ENCODE results near the gene MTHFD2. TPM values are rescaled to one million over a fixed set of nuclear protein-coding genes. Genes with fewer than 3 reads are reported as not detected.

The MTHFD2 gene
- polyA plus RNA-seq, 1 of the 3 experiments (the other 2 are of a cell fraction), result 68.6 TPM

DNA sequence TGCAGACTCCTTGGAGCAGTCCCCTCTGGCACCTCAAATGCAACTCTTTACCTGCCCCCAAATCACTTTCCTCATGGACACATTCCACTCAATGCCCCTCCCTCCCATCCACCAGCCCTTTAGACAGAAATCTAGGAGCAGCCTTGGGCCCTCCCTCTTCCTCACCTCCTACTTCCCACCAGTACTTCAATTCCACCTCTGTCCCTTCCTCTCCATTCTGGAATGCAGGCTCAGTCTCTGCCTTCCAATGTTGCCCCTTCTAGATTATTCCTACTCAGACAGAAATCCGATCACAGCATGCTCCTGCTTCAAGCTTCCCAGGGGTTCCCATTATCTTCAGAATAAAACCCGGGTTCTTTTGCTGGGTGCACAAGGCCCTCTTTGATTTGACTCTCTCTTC, 62.1 kb downstream of the MTHFD2 start:
- WGBS (ENCODE audit: low lambda C conversion rate), result 59% methylated on average over 2 of the region's 2 CpGs
- no peaks in the 10 kb centered on the region for H3K9me3 ChIP-seq
- no peak overlapping the region for H3K4me3 ChIP-seq (ENCODE audit: low read depth in 2 of 2, low read length in 1 of 2)
- POLR2A ChIA-PET, result no interaction called here
- H3K4me2 ChIP-seq, result no peak overlapping the region
- no peak overlapping the region for H3K27ac ChIP-seq (ENCODE audit: low read depth in 2 of 2, low read length in 1 of 2)
- no peaks in the 10 kb centered on the region for H3K27me3 ChIP-seq (ENCODE audit: insufficient read depth)
- H3K79me2 ChIP-seq (ENCODE audit: insufficient read depth), result no peaks in the 10 kb centered on the region
- TF ChIP-seq FOXJ3 (CRISPR knock-in tag; IDR thresholded peaks at IDR 0.05) (no peak), GABPA (IDR thresholded peaks at IDR 0.05; ENCODE audit: low read depth) (no peak), NFIC (IDR thresholded peaks at IDR 0.05; ENCODE audit: borderline replicate concordance) (no peak), YY1 (IDR thresholded peaks at IDR 0.05; ENCODE audit: low read depth) (no peak), TEAD4 (IDR thresholded peaks at IDR 0.05; ENCODE audit: borderline replicate concordance, insufficient read depth) (no peak), GATA2 (CRISPR knock-in tag; IDR thresholded peaks at IDR 0.05) (no peak), TCF12 (IDR thresholded peaks at IDR 0.05) (no peak), JUND (IDR thresholded peaks at IDR 0.05) (no peak), EP300 (IDR thresholded peaks at IDR 0.05; ENCODE audit: borderline replicate concordance in 1 of 2, low read depth in 1 of 2, low read length in 1 of 2) (no peak), SMC3 (IDR thresholded peaks at IDR 0.05; ENCODE audit: low read depth, low read length) (no peak), POLR2AphosphoS5 (IDR thresholded peaks at IDR 0.05; ENCODE audit: low read depth, low read length) (no peak), FOSL2 (IDR thresholded peaks at IDR 0.05; ENCODE audit: borderline replicate concordance, low read depth) (no peak), FOXM1 (IDR thresholded peaks at IDR 0.05; ENCODE audit: low read depth) (no peak), ZBTB33 (IDR thresholded peaks at IDR 0.05; ENCODE audit: borderline replicate concordance, low read depth) (no peak), MAX (IDR thresholded peaks at IDR 0.05; ENCODE audit: low read depth) (no peak)
- TF ChIP-seq, protein P1, sequence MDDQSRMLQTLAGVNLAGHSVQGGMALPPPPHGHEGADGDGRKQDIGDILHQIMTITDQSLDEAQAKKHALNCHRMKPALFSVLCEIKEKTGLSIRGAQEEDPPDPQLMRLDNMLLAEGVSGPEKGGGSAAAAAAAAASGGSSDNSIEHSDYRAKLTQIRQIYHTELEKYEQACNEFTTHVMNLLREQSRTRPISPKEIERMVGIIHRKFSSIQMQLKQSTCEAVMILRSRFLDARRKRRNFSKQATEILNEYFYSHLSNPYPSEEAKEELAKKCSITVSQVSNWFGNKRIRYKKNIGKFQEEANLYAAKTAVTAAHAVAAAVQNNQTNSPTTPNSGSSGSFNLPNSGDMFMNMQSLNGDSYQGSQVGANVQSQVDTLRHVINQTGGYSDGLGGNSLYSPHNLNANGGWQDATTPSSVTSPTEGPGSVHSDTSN (IDR thresholded peaks at IDR 0.05), result no peak
- TF ChIP-seq, protein P2, sequence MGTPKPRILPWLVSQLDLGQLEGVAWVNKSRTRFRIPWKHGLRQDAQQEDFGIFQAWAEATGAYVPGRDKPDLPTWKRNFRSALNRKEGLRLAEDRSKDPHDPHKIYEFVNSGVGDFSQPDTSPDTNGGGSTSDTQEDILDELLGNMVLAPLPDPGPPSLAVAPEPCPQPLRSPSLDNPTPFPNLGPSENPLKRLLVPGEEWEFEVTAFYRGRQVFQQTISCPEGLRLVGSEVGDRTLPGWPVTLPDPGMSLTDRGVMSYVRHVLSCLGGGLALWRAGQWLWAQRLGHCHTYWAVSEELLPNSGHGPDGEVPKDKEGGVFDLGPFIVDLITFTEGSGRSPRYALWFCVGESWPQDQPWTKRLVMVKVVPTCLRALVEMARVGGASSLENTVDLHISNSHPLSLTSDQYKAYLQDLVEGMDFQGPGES (IDR thresholded peaks at IDR 0.05; ENCODE audit: low read depth, low read length), result no peak
- H3K9ac ChIP-seq, result no peak overlapping the region
- no peaks in the 10 kb centered on the region for H3K4me1 ChIP-seq (ENCODE audit: control insufficient read depth in 1 of 2, insufficient read depth in 2 of 2, low read depth in 1 of 2, low read length in 1 of 2)
- H2AFZ ChIP-seq (ENCODE audit: low read depth), result no peak overlapping the region
- DNase-seq, result no peak
- CTCF ChIA-PET, result interaction anchor here (1.1 to 4.7 kb wide), 2 partner anchors 11 to 18 kb away, joined by 4 to 35 read pairs; no protein-coding TSS in a partner anchor
- no peaks in the 10 kb centered on the region for H3K36me3 ChIP-seq (replicated peaks in 1 of 2; ENCODE audit: control insufficient read depth in 1 of 2, insufficient read depth in 2 of 2, low read length in 1 of 2)
- H4K20me1 ChIP-seq (ENCODE audit: insufficient read depth), result no peaks in the 10 kb centered on the region
- no peaks in the 10 kb centered on the region for H3K9me2 ChIP-seq
- H3F3A ChIP-seq (replicated peaks; ENCODE audit: insufficient read depth), result no peaks in the 10 kb centered on the region
